ENCODE results near the gene GPC3. TPM values are rescaled to one million over a fixed set of nuclear protein-coding genes. Genes with fewer than 3 reads are reported as not detected.

Gene GPC3
- total RNA-seq, 3 donors from 2014 or later (not counting 1 experiment from before 2014, with no cell fraction given): not detected

DNA sequence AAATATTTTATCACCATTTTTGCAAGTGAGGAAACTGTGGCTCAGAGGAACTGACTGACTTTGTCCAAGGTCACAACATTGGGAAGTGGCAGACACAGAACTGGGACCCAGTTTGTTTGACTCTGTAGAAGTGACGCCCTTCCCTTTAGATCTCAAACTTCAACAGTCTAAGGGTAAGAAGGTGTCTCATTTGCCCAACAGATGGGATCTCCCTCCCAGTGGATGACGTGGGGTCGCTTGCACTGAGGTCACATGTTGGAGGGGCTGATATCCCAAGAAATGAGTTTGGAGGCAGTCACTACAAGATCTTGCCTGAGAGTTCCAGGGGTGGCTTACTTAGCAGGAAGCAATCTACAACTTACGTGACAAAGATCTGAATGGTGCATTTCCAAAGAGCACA lies 397.6 kb downstream of the GPC3 start:
- H3K9me3 Mint-ChIP-seq: no peaks in the 10 kb centered on the region
- no peaks in the 10 kb centered on the region for H3K9me3 ChIP-seq (ENCODE audit: control insufficient read depth, insufficient read depth, low read length)
- H3K27ac Mint-ChIP-seq: no peak overlapping the region
- H3K36me3 ChIP-seq (ENCODE audit: control insufficient read depth, insufficient read depth, low read length): no peaks in the 10 kb centered on the region
- 85% methylated on average over 2 of the region's 4 CpGs for WGBS (ENCODE audit: insufficient coverage)
- intact Hi-C loops (cut with micrococcal nuclease): no loop called here
- no peaks in the 10 kb centered on the region for H3K4me1 Mint-ChIP-seq
- H3K27me3 Mint-ChIP-seq (ENCODE audit: low read depth in 2 of 2): peaks cover 0 to 21% of the 10 kb centered on the region in 2 donors
- no peak for DNase-seq
- no peak overlapping the region for H3K27ac ChIP-seq (ENCODE audit: low read length)
- no peaks in the 10 kb centered on the region for H3K27me3 ChIP-seq (ENCODE audit: control insufficient read depth, insufficient read depth, low read length)
- H3K4me3 Mint-ChIP-seq: no peak overlapping the region
- no peak overlapping the region for H3K4me3 ChIP-seq (ENCODE audit: low read length)
- no peak for ATAC-seq
- TF ChIP-seq, protein P1, sequence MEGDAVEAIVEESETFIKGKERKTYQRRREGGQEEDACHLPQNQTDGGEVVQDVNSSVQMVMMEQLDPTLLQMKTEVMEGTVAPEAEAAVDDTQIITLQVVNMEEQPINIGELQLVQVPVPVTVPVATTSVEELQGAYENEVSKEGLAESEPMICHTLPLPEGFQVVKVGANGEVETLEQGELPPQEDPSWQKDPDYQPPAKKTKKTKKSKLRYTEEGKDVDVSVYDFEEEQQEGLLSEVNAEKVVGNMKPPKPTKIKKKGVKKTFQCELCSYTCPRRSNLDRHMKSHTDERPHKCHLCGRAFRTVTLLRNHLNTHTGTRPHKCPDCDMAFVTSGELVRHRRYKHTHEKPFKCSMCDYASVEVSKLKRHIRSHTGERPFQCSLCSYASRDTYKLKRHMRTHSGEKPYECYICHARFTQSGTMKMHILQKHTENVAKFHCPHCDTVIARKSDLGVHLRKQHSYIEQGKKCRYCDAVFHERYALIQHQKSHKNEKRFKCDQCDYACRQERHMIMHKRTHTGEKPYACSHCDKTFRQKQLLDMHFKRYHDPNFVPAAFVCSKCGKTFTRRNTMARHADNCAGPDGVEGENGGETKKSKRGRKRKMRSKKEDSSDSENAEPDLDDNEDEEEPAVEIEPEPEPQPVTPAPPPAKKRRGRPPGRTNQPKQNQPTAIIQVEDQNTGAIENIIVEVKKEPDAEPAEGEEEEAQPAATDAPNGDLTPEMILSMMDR (IDR thresholded peaks at IDR 0.05): no peak
- H3K4me1 ChIP-seq (ENCODE audit: control insufficient read depth, insufficient read depth, low read length): no peaks in the 10 kb centered on the region
- H3K36me3 Mint-ChIP-seq: no peaks in the 10 kb centered on the region

DNA sequence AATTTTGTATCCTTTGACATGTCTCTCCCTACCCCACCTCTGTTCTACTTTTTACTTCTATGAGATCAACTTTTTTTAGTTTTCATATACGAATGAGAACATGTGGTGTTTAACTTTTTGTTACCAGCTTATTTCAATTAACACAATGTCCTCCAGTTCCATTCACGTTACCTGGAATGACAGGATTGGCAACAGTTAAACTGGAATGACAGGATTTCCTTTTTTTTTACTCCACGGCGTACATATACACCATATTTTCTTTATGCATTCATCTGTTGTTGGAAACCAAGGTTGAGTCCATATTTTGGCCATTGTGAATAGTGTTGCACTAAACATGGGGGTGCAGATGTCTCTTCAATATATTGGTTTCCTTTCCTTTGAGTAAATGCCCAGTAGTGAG lies 398.3 kb downstream of the GPC3 start:
- Histone ChIP-seq H3K36me3 (ENCODE audit: control insufficient read depth, insufficient read depth, low read length) (no peaks in the 10 kb centered on the region), H3K9me3 (ENCODE audit: control insufficient read depth, insufficient read depth, low read length) (no peaks in the 10 kb centered on the region), H3K27me3 (ENCODE audit: control insufficient read depth, insufficient read depth, low read length) (no peaks in the 10 kb centered on the region), H3K4me3 (ENCODE audit: low read length) (no peak overlapping the region), H3K4me1 (ENCODE audit: control insufficient read depth, insufficient read depth, low read length) (no peaks in the 10 kb centered on the region), H3K27ac (ENCODE audit: low read length) (no peak overlapping the region)
- intact Hi-C loops (cut with micrococcal nuclease): no loop called here
- no peaks in the 10 kb centered on the region for H3K36me3 Mint-ChIP-seq
- TF ChIP-seq, protein P1 (IDR thresholded peaks at IDR 0.05): no peak
- no peaks in the 10 kb centered on the region for H3K9me3 Mint-ChIP-seq
- no peak overlapping the region for H3K27ac Mint-ChIP-seq
- 83% methylated on average over 1 of the region's 4 CpGs for WGBS (ENCODE audit: insufficient coverage)
- peaks cover 0 to 27% of the 10 kb centered on the region in 2 donors for H3K27me3 Mint-ChIP-seq (ENCODE audit: low read depth in 2 of 2)
- no peak for ATAC-seq
- H3K4me1 Mint-ChIP-seq: no peaks in the 10 kb centered on the region
- H3K4me3 Mint-ChIP-seq: no peak overlapping the region
- no peak for DNase-seq

DNA sequence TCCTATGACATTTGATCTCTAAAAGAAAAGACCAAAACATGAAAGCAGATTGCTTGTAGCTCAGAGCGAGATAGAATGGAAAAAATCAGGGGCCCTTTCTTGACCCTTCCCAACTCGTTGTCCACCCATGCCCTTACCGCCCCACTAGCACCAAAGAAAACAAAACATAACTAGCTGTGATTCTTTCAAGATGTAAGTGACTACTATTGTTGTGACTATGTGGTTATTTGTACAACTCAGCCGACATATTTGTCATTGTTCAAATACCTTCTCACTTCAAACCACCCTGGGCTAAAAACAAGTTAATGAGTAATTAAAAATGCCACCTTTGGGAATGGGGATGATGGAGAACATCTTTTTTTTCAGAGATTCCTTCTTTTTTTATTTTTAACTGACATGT lies 399.0 kb downstream of the GPC3 start:
- Histone ChIP-seq H3K36me3 (ENCODE audit: control insufficient read depth, insufficient read depth, low read length) (no peaks in the 10 kb centered on the region), H3K4me3 (ENCODE audit: low read length) (no peak overlapping the region), H3K4me1 (ENCODE audit: control insufficient read depth, insufficient read depth, low read length) (no peaks in the 10 kb centered on the region), H3K27ac (ENCODE audit: low read length) (no peak overlapping the region), H3K9me3 (ENCODE audit: control insufficient read depth, insufficient read depth, low read length) (no peaks in the 10 kb centered on the region), H3K27me3 (ENCODE audit: control insufficient read depth, insufficient read depth, low read length) (no peaks in the 10 kb centered on the region)
- ATAC-seq (no peak), DNase-seq (no peak)
- no peak overlapping the region for H3K27ac Mint-ChIP-seq
- TF ChIP-seq, protein P1 (IDR thresholded peaks at IDR 0.05): no peak
- no peaks in the 10 kb centered on the region for H3K36me3 Mint-ChIP-seq
- H3K4me1 Mint-ChIP-seq: no peaks in the 10 kb centered on the region
- WGBS (ENCODE audit: insufficient coverage): 89% methylated on average over 1 of the region's 4 CpGs
- intact Hi-C loops (cut with micrococcal nuclease): no loop called here
- no peak overlapping the region for H3K4me3 Mint-ChIP-seq
- H3K9me3 Mint-ChIP-seq: no peaks in the 10 kb centered on the region
- peaks cover 0 to 27% of the 10 kb centered on the region in 2 donors for H3K27me3 Mint-ChIP-seq (ENCODE audit: low read depth in 2 of 2)

DNA sequence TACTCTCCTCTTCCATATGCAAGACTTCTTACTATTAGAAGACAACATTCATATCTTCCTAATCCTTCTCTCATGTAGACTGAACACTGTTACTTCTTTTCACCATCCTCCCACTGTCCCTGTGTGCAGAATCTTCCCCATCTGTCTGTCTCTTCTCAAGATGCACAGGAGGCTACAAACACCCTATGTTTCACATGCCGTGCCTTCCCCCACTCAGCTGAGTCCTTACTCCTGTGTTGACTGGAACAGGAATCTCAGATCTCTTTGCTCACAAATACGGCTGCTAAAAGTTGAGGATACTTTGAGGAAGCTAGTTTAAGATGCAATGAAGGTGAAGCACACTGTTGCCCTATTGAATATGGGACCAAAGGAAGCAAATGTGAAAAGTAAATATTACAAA lies 401.6 kb downstream of the GPC3 start:
- TF ChIP-seq, protein P1 (IDR thresholded peaks at IDR 0.05): no peak
- no peaks in the 10 kb centered on the region for H3K4me1 Mint-ChIP-seq
- Histone ChIP-seq H3K36me3 (ENCODE audit: control insufficient read depth, insufficient read depth, low read length) (no peaks in the 10 kb centered on the region), H3K4me3 (ENCODE audit: low read length) (no peak overlapping the region), H3K9me3 (ENCODE audit: control insufficient read depth, insufficient read depth, low read length) (no peaks in the 10 kb centered on the region), H3K27me3 (ENCODE audit: control insufficient read depth, insufficient read depth, low read length) (no peaks in the 10 kb centered on the region), H3K27ac (ENCODE audit: low read length) (no peak overlapping the region), H3K4me1 (ENCODE audit: control insufficient read depth, insufficient read depth, low read length) (no peaks in the 10 kb centered on the region)
- intact Hi-C loops (cut with micrococcal nuclease): no loop called here
- H3K36me3 Mint-ChIP-seq: no peaks in the 10 kb centered on the region
- DNase-seq: no peak
- WGBS (ENCODE audit: insufficient coverage): 100% methylated on average over 1 of the region's 2 CpGs
- ATAC-seq: no peak
- no peaks in the 10 kb centered on the region for H3K9me3 Mint-ChIP-seq
- H3K27me3 Mint-ChIP-seq (ENCODE audit: low read depth in 2 of 2): peaks cover 2 to 22% of the 10 kb centered on the region in 2 donors
- no peak overlapping the region for H3K4me3 Mint-ChIP-seq
- H3K27ac Mint-ChIP-seq: no peak overlapping the region

Measured in natural killer cell (primary cell).